Hematopoietic multipotent progenitor cell treated with erythropoietin and hydrocortisone succinate and interleukin-3 and kit ligand, for 15 days (in vitro differentiated cells): ENCODE measurements around the gene CARS2.
"Not testable (repeated sequence)": the region's sequence is repeated elsewhere in the genome, so short reads cannot be mapped to it uniquely, and the experiment has no call there.

ENCODE experiments used
- DNase-seq: peaks from one replicate; pipeline ENCODE4 v3.0.0-alpha.2; 2015; ENCODE audit warnings: low spot score

CARS2 gene

DNA sequence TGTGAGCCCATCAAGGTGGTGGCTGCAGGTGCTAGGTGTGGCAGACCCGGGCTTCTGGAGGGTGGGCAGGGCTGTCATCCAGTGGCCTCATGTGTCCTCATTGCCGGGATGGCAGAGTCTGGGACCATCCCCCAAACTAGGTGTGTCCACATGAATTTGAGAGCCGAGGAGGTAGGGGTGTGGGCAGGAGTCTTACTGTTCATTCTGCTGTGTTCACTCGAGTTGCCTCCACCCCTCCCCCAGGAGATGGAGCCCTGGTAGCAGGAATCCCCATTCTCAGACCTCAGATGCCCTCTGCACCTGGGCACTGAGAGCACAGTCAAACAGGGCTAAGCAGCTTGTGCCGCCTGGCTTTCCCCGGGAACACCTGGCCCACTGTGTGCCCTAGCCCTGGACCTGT is 68.2 kb downstream of the CARS2 start:
- DNase-seq: no peak

DNA sequence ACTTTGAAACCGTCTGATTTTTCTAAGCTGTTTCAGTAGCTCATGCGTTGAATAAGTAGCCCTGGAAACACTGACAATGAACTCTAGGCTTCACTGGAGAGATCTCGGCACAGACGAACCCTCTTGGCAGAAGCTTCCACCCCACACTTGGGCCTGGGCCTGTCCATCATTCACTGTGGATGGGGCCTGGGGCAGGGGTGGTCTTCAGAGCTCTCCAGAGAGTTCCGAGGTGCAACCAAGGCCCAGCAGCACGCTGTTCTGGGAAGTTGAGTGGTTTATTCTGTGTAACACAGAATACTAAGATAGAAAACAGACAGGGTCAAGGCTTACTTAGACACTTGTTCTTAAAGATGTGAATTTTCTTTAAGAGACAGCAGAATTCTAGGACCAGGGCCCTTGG is 68.6 kb downstream of the CARS2 start:
- DNase-seq: no peak

DNA sequence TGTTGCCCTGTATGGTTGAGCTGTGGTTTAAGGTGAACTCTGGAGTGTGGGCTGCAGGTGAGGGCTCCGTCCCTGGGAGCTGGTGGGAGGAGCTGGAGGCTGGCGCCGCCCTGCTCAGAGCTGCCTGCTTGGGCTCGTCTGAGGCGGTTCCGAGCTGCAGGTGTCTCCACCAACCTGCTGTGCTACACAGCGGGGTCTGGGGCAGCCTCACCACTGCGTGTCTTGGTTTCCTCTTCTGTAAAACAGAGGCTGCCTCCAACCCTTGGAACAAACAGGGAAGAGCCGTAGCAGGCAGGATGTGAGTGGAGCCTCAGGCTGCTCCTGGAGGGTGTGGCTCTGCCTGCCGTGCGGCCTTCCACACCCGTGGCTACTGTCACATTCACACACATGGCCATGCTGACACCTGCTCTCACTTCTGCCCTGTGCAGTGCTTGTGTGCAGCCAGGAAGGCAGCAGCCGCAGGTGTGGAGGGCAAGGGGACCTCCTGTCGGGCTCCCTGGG is 69.2 kb downstream of the CARS2 start:
- DNase-seq: no peak

DNA sequence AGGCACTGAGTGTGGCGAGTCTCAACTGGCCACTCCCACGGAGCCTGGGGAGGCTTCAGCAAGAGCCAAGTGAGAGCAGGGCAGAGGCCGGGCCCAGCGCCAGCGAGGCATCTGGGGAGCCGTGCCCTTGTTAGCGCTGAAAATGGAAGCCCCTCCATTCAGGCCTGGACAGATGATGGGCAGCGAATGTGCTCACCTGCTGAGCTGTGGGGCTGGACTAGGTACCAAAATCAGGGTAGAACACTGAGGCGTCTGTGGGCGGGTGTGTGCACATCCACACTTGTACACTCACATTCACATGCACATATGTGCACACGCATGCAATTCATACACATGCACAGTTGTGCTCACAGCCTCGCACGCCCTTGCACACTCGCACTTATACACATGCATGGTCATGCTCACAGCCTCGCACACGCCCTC is 69.9 kb downstream of the CARS2 start:
- no peak for DNase-seq

DNA sequence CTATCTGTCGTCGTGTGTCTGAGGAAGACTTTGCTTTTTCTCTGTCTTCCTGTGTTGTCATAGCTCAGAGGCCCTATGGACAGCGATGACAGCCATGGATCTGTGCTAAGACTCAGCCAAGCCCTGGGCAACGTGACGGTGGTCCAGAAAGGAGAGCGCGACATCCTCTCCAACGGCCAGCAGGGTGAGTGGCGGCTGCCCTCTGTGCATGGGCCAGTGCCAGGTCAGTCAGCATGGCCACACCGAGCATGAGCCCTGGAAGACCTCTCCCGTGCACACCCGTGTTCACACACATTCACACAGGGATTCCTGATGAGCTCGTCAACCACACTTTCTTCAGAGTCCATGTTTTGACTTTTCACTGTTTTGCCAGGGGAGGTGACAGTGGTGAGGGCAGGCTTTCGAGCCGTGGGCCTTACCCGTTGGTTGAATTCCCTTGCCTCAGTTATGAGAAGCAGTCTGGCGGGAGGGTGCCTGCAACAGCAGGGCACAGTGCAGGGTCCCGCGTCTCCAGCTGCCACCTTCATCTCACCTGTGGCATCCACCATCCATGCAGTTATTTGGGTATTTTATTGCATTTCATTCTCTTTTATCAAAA is 70.4 kb downstream of the CARS2 start:
- DNase-seq: no peak

DNA sequence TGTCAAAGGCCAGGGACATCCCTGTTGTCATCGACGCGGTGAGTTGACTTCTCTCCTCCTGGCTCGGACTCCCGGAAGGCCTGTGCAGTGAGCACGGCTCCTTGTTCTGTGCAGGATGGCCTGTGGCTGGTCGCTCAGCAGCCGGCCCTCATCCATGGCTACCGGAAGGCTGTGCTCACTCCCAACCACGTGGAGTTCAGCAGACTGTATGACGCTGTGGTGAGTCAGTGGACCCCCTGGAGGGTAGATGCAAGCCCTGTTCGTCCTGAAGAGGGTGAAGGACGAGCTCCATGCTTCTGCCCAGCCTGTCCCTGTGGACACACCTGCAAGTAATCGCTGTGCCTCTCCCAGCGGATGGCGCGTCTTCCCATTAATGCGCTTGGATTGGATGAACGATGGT is 71.4 kb downstream of the CARS2 start:
- DNase-seq: no peak

DNA sequence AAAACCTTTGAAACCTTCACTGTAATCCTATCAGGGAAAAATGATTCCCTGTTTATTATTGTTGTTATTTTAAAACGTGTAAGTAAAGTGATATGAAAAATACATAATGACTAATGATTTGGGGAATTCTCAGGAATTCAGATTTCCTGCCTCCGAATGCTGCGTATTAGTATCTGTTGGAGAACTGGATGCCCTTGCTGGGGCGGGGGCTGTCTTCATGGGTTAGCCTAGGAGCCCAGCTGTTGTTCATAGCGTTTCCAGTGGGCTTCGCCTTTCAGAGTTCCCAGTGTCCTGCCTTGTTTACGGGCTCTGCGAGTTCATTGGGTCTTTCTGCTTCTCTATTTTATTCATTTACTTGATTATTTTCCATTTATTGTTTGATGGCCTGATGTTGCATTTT is 72.1 kb downstream of the CARS2 start:
- no peak for DNase-seq

DNA sequence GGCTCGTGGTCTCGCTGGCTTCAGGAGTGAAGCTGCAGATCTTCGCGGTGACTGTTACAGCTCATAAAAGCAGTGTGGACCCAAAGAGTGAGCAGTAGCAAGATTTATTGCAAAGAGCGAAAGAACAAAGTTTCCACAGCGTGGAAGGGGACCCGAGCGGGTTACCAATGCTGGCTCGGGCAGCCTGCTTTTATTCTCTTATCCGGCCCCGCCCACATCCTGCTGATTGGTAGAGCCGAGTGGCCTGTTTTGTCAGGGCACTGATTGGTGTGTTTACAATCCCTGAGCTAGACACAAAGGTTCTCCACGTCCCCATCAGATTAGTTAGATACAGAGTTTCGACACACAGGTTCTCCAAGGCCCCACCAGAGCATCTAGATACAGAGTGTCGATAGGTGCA is 73.7 kb downstream of the CARS2 start:
- DNase-seq: not testable (repeated sequence)

DNA sequence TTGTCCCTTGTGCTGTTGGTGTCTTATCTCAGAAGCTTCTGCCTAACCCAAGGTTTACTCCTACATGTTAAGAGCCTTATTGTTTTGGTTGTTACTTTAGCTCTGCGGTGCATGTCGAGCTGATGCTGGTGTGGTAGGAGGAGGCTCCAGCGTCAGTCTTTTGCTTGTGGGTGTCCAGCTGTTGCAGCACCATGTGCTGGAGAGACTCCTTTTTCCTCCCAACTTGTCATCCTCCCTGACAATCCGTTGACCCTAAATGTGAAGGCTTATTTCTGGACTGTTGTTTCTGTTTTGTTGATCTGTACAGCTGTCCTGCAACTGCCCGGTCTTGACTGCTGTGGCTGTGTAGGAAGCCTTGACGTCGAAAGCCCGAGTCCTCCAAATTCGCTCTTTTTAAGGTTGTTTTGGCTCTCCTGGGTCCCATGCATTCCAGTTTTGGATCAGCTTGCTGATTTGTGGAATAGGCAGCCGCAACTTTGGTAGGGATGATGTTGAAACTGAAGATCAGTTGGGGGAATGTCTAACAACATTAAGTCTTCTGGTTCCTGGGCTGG is 75.3 kb downstream of the CARS2 start:
- DNase-seq: no peak

DNA sequence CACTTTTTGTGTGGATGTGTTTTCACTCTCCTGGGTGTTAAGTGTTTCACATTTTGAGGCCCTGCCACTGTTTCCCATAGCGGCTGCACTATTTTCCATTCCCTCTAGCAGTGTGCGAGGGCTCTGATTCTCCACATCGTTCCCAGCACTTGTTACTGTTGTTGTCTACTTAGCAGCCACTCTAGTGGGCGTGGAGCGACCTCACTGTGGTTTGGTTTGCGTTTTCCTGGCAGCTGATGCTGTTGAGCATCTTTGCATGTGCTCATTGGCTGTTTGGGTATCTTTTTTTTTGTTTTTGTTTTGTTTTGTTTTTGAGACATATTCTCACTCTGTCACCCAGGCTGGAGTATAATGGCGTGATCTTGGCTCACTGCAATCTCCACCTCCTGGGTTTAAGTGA is 76.2 kb downstream of the CARS2 start:
- DNase-seq: no peak

DNA sequence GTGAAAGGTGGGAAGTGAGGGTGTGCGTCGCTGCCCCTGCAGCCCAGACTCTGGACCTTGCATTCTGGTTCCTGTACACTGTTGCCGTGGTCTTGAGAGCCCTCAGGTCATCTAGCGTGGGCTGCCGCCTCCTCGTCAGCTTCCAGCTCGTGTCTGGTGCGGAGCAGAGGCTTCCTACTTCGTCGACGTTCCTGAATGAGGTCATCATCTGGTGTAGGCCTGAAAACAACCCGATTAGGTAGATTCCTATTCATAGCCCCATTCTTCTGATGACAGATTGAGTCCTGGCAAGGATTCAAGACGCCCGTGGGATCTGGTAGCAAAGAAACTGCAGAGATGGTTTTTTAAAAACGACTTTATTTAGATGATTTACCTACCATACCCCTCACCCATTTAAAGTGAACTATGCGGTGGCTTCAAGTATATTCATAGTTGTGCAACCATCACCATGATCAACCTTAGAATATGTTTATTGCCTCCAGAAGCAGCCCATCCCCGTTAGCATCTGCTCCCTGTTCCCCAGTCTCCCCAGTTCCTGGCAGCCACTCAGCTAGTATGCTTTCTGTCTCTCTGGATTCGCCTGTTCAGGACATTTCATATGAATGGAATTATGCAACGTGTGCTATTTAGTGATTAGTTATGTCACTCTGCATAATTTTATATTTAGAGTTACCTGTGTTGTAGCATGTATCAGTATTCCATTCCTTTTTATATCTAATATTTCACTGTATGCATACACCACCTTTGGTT is 76.8 kb downstream of the CARS2 start:
- DNase-seq: no peak

DNA sequence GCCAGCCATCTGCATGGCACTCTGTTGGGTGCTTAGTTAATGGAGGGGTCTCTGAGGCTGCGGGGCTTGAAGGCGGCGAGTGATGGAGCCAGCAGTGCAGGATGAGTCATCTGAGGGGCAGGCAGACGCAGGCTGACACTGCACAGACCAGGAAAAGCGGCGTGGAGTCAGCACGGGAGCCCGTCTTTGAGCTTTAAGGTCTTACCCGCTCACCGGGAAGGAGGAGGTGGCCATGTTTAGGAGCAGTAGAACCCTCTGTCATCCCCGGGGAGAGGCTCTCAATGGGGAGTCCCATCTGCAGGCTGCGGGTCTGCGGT is 77.5 kb downstream of the CARS2 start:
- no peak for DNase-seq

DNA sequence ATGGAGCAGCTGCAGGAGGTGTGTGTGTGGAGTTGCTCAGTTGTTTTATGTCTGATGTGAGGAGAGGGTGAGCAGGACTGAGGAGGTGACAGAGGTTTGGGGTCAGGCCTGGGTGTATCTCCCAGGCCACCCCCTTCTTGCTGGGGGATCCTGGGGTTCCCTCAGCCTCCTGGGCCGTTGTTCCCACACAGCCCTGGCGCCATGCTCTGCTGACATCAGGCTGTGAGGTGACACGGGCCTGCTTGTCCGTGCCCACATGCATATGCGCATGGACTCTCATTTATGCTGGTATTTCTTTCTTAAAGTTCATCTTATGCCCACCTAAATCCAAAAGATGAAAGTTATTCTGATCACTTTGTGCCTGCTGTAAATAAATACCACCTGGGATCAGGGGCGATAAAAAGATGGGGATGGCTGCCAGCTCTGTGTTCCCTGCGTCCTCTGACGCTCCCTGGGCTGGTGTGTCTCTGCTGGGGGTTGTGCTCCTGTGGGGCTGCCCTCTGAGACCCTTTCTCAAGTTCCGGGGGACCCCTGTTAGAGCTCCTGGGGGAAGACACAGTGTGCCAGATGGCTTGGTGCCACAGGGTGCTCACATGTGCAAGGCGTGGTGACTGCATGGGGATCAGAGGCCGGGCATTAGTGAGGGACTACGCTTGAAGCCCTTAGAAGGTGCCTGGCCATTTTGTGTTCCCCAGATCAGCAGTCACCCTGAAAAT is 78.0 kb downstream of the CARS2 start:
- no peak for DNase-seq

DNA sequence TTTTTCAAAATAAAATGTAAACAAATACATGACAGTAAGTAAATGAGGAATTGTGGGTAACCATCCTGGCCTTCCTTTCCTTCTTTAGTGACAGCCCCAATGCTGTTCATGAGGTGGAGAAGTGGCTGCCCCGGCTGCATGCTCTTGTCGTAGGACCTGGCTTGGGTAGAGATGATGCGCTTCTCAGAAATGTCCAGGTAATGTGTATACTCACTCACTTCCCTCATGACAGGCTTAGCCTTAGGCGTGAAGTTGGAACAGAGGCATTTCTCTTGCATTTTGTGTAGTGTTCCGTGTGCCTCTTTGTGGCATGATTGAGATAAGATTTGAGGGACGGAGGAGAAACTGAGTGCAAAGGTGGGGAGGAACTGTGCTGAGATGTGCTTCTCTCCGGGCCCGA is 78.6 kb downstream of the CARS2 start:
- no peak for DNase-seq

DNA sequence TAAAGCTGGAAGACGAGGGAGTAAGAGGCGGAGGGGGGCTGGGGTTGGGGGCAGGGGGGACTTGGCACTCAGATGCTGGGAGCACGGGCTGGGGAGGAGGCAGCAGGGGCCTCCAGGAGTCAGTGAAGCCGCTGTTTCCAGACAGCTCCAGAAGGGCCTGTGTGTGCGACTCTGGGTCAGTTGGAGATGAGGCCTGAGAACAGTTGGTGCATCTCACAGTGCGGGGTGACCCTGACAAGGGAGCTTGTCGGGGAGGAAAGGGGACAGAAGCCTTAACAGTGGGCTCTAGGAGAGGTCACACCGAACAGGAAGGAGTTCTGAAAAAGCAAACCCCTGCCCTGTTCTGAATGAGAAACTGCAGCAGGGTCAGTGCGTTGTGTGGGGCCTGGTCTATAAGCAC is 79.4 kb downstream of the CARS2 start:
- DNase-seq: no peak

DNA sequence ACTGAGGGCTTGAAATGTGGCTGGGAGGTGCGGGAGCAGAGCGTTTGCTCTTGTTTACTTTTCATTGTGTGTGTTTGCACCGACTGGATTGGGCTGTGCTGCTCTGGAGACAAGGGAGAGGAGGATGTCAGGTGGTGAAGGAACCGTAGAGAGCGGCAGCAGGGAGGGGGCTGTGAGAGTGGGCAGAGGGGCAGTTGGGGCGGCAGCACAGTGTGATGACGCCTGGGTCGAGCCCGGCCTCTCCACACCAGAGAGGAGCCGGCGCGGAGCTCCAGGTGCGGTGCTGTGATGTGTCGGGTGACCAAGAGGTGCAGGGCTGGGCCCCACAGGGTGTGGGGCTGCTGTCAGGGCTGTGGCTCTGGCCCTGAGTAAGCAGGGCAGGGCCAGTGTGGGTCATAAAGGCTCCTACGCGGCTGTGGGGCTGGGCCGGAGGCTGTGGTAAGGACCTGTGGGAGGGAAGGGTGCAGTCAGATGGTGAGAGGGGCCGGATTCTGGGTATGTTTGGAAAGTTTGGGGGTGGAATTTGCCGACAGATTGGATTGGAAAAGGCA is 80.1 kb downstream of the CARS2 start:
- no peak for DNase-seq

DNA sequence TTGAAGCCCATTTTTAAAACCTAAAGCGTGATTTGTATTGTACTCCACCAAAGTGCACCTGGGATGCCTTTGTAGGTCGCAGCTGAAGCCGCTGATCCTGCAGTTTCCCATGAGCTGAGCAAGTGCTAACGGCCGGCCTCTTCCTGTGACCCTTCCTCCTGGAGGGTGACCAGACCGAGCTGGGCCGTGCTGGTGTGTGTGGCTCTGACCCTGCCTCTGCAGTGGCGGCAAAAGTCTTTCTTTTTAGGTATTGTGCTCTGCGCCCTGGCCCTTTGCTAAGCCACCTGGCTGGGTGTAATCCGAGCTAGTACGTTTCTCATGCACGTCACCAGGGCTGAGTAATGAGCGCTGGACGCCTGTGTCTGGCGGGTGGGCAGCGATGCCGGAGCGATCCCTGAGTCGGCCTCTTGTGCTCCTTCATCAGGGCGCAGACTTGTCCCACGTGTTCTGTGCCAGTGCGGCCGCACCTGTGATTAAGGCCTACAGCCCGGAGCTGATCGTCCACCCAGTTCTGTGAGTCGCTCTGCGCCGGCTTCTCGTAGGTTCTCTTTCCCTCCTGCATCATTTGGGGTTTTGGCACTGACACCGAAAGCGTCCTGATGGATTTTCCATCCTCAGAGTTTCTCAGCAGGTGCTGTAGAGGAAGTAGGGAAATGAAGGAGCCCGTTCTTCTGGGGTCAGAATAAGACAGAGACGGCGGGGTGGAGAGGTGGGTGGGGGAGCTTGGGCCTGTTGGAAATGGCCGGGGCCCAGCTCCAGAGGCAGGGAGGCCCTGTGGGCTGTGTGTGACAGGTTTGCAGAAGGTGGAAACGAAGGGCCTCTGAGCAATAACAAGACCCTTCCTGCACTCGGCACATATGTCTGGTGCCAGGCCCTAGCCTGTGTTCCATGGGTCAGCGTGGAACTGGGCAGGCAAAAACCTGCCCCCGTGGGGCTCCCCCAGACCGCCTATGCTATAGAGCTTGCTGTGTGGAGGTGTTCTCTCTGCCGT is 80.9 kb downstream of the CARS2 start:
- DNase-seq: no peak

DNA sequence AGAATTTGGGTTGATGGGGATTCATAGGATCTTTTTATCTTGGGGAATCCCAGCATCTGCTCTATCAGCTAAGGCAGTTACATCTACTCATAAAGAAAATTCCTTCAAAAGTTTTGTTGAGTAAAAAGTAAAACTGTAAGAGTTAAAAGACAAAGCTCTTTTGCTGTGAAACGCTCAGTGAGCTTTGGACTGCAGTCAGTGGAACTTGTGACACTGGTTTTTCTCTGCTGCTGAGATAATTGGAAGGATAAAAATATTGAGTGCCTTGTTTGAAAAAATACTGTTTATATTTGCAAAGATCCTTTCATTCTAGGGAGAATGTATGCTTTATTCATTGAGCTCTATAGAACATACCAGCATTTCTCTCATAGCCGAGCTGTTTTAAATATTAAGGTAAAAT is 85.3 kb downstream of the CARS2 start:
- DNase-seq: no peak

DNA sequence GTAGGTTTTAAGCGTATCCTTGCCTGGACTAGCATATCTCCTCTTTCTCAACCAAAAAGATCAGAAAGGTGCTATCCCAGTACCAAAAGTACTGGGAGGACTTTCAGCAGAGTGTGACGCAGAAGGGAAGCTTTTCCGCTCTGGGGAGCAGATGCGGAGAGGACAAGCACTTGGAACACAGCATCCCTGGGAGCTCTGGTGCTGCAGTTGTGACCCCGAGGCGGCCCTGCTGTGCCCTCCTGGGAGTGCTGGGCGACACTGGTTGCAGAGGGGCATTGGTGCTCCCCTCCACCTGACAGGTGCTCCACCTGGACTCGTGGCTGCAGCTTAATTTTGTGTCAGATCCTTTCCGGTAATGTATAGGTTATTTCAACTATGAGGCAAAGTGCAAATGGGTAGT is 87.1 kb downstream of the CARS2 start:
- no peak for DNase-seq

DNA sequence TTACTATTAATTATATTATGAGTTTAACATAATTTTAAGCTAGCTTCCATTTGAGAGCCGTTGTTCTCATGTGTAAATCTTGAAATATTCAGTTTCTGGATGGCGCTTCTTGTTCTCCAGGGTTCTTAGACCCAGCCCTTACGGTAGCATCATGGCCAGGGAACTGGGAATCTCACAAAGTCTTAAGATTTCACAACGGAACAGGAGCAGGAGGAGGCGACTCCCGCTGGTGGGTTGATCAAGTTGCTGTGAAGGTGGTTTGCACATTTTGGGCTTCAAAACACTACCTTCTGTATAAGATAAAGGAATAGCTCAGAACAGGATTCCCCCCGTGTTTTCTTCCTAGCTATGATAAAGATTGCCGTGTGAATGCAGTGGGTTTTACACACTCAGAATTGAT is 87.7 kb downstream of the CARS2 start:
- no peak for DNase-seq

DNA sequence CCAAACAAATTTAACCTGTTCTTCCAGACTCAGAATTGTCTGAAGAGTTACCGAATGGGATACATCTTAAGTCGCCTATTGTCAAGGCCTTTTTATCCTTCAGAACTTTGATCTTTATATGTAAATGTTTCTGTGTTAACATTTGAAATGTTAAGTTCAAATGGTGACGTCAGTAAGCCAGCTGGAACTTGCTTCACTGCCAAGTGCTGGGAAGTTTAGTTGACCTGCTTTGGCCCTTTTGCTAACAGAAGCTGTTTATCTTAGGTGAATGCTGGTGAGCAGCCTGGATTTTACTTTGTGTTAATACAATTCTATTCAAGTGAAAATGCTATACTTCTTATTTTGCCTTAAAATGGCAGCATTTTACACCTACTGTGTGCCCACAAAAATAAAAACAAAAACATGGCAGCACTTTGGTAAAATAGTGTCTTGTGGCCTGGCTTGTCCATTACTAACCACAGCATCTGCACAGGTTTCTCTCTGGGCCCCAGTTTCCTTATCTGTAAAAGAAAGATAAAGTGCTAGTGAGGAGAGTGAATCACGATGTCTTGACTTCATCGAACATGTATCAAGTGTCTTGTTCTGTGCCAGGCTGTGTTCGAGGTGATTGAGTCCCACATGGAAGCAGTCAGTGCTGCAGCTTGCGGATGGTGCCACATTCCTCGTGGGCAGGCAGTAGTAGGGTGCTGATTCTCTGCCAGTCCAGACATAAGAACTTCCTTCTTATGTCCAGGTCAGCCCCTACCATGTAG is 88.4 kb downstream of the CARS2 start:
- DNase-seq: no peak
